ENCODE measurements around the gene LRG1. TPM values are rescaled to one million over a fixed set of nuclear protein-coding genes. Genes with fewer than 3 reads are reported as not detected.

Gene LRG1
- total and polyA plus RNA-seq, 9 of the 15 experiments (the other 6 are each of a cell fraction or from before 2014, with no cell fraction given) = 1.5 to 11.9 (median 8.7) TPM

DNA sequence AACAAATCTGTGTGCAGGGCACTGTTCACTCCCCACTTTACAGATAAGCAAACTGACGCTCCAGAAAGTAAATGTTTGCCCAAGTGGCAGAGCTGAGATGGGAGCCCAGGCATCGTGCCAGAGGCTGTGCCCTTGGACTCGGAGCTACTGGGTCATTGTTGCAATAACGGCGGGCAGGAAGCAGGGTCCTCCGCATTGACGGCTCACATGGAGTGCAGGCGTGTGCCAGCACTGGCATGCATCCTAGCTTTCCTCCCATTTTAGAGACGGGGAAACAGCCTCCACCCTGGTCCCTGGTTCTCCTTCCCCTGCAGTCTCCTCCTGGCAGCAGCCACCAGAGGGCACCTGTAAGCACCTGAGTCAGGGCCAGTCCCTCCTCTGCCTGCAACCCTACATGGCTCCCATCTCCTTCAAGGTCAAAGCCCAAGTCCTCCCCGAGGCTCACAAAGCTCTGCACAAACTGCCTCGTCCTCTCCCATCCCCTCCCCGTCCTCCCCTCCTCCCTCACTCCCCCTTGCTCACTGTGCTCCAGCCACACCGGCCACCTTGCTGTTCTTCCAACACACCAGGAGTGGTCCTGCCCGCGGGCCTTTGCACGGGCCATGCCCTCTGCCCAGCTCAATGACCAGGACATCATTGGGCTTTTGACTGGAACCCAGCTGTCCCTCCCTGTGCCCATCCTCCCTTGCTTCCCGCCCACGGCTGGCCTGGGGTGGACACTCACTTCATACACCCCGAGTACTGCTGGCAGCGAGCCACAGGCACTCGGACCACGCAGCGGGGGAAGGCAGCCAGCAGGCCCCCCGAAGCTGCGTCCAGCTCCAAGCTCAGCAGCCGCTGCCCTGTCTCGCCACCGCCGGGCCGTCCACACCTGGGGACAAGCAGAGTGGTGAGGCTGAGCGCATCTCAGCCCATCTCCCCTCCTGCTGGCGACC lies 7.7 kb upstream of the LRG1 start (continued):
- TF ChIP-seq, protein P1, sequence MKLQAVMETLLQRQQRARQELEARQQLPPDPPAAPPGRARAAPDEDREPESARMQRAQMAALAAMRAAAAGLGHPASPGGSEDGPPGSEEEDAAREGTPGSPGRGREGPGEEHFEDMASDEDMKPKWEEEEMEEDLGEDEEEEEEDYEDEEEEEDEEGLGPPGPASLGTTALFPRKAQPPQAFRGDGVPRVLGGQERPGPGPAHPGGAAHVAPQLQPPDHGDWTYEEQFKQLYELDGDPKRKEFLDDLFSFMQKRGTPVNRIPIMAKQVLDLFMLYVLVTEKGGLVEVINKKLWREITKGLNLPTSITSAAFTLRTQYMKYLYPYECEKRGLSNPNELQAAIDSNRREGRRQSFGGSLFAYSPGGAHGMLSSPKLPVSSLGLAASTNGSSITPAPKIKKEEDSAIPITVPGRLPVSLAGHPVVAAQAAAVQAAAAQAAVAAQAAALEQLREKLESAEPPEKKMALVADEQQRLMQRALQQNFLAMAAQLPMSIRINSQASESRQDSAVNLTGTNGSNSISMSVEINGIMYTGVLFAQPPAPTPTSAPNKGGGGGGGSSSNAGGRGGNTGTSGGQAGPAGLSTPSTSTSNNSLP (IDR thresholded peaks at IDR 0.05; ENCODE audit: borderline replicate concordance, low read depth, low read length) = no peak
- TF ChIP-seq ZNF263 (CRISPR knock-in tag; IDR thresholded peaks at IDR 0.05; ENCODE audit: borderline replicate concordance) (peak; percentile 81), ZMIZ1 (IDR thresholded peaks at IDR 0.05; ENCODE audit: low read depth in 2 of 2, low read length in 2 of 2) (no peak), DEAF1 (CRISPR knock-in tag; IDR thresholded peaks at IDR 0.05) (no peak), NFYB (IDR thresholded peaks at IDR 0.05; ENCODE audit: extremely low read depth, insufficient read length) (no peak), NFIC (IDR thresholded peaks at IDR 0.05) (peak; percentile 37), BDP1 (IDR thresholded peaks at IDR 0.05; ENCODE audit: insufficient read depth, insufficient read length) (no peak), GTF3C2 (IDR thresholded peaks at IDR 0.05; ENCODE audit: borderline replicate concordance, extremely low read depth, insufficient read length) (no peak), ZNF143 (CRISPR knock-in tag; IDR thresholded peaks at IDR 0.05) (no peak)
- TF ChIP-seq, protein P2, sequence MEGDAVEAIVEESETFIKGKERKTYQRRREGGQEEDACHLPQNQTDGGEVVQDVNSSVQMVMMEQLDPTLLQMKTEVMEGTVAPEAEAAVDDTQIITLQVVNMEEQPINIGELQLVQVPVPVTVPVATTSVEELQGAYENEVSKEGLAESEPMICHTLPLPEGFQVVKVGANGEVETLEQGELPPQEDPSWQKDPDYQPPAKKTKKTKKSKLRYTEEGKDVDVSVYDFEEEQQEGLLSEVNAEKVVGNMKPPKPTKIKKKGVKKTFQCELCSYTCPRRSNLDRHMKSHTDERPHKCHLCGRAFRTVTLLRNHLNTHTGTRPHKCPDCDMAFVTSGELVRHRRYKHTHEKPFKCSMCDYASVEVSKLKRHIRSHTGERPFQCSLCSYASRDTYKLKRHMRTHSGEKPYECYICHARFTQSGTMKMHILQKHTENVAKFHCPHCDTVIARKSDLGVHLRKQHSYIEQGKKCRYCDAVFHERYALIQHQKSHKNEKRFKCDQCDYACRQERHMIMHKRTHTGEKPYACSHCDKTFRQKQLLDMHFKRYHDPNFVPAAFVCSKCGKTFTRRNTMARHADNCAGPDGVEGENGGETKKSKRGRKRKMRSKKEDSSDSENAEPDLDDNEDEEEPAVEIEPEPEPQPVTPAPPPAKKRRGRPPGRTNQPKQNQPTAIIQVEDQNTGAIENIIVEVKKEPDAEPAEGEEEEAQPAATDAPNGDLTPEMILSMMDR (IDR thresholded peaks at IDR 0.05 in 2 of 3, conservative IDR thresholded peaks at IDR 0.05 in 1 of 3; ENCODE audit: insufficient read depth in 2 of 3, low read depth in 1 of 3, low read length in 3 of 3) = peak; percentile 47 to 50 (median 50)
- TF ChIP-seq, protein P3, sequence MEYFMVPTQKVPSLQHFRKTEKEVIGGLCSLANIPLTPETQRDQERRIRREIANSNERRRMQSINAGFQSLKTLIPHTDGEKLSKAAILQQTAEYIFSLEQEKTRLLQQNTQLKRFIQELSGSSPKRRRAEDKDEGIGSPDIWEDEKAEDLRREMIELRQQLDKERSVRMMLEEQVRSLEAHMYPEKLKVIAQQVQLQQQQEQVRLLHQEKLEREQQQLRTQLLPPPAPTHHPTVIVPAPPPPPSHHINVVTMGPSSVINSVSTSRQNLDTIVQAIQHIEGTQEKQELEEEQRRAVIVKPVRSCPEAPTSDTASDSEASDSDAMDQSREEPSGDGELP (CRISPR knock-in tag; IDR thresholded peaks at IDR 0.05; ENCODE audit: borderline replicate concordance) = peak; percentile 19; the same call in 1 of the 2 replicates
